Neural progenitor cell (in vitro differentiated cells): Measurements from ENCODE around the gene KLHL29.

Experiments used
- CTCF ChIP-seq: fragments of 200-600 bp; sonication (generic); IDR thresholded peaks from 2 replicates; pipeline ENCODE4 v1.5.1; 2017; ENCODE audit warnings: antibody characterized with exemption, mild to moderate bottlenecking
- EZH2phosphoT487 ChIP-seq: fragments of 200-600 bp; sonication (generic); IDR thresholded peaks from 2 replicates; pipeline ENCODE4 v1.6.1; 2017; ENCODE audit warnings: antibody characterized with exemption

- TF ChIP-seq CTCF (no peak), EZH2phosphoT487 (no peak)
Measured at GRCh38 chr2:23686405-23687029, 301.5 kb downstream of the KLHL29 start.
